Duodenal mucosa (tissue), 2 donors: ENCODE measurements around the gene LIPG.

Source experiments
- H3K27ac ChIP-seq: one replicate; pipeline ENCODE4 v1.7.0; 2013; ENCODE audit warnings: low read depth, low read length
- H3K27me3 ChIP-seq, 2 donors: one replicate each; pipeline ENCODE4 v1.7.0; 2013; ENCODE audit warnings: low read length in 2 of 2, control low read depth in 1 of 2; ENCODE audit not compliant: insufficient read depth in 2 of 2, control insufficient read depth in 1 of 2
- H3K36me3 ChIP-seq, 2 donors: one replicate each; pipeline ENCODE4 v1.7.0; 2013; ENCODE audit warnings: low read length in 2 of 2, control low read depth in 1 of 2; ENCODE audit not compliant: insufficient read depth in 2 of 2, control insufficient read depth in 1 of 2
- H3K4me1 ChIP-seq, 2 donors: one replicate each; pipeline ENCODE4 v1.7.0; 2013; ENCODE audit warnings: low read length in 2 of 2, control low read depth in 1 of 2; ENCODE audit not compliant: insufficient read depth in 2 of 2, control insufficient read depth in 1 of 2
- H3K4me3 ChIP-seq, 2 donors: one replicate each; pipeline ENCODE4 v1.7.0; 2013; ENCODE audit warnings: low read length in 2 of 2, low read depth in 1 of 2
- H3K9ac ChIP-seq, 2 donors: one replicate each; pipeline ENCODE4 v1.7.0; 2013; ENCODE audit warnings: low read length in 2 of 2, low read depth in 1 of 2
- H3K9me3 ChIP-seq, 2 donors: one replicate each; pipeline ENCODE4 v1.7.0; 2013; ENCODE audit warnings: low read length in 2 of 2, control low read depth in 1 of 2; ENCODE audit not compliant: control insufficient read depth in 1 of 2

Gene LIPG

GRCh38 chr18:49645841-49646351, 84.0 kb downstream of the LIPG start:
- no peaks in the 10 kb centered on the region for H3K27me3 ChIP-seq
- no peak overlapping the region for H3K9ac ChIP-seq
- no peaks in the 10 kb centered on the region for H3K9me3 ChIP-seq
- H3K27ac ChIP-seq: no peak overlapping the region
- no peaks in the 10 kb centered on the region for H3K36me3 ChIP-seq
- no peak overlapping the region for H3K4me3 ChIP-seq
- H3K4me1 ChIP-seq: peaks cover 12 to 14% of the 10 kb centered on the region in 2 donors

GRCh38 chr18:49646873-49647272, 85.0 kb downstream of the LIPG start:
- Histone ChIP-seq H3K36me3 (no peaks in the 10 kb centered on the region), H3K4me3 (no peak overlapping the region), H3K9ac (no peak overlapping the region), H3K27ac (no peak overlapping the region), H3K9me3 (no peaks in the 10 kb centered on the region), H3K4me1 (peaks cover 12 to 14% of the 10 kb centered on the region in 2 donors), H3K27me3 (no peaks in the 10 kb centered on the region)

- H3K27ac ChIP-seq: no peak overlapping the region
- no peaks in the 10 kb centered on the region for H3K36me3 ChIP-seq
- H3K9ac ChIP-seq: no peak overlapping the region
- H3K9me3 ChIP-seq: no peaks in the 10 kb centered on the region
- no peaks in the 10 kb centered on the region for H3K27me3 ChIP-seq
- H3K4me3 ChIP-seq: no peak overlapping the region
- H3K4me1 ChIP-seq: peaks cover 12 to 14% of the 10 kb centered on the region in 2 donors
Measured at GRCh38 chr18:49647496-49648168, 85.8 kb downstream of the LIPG start.

- Histone ChIP-seq H3K9ac (no peak overlapping the region), H3K4me3 (no peak overlapping the region), H3K27me3 (no peaks in the 10 kb centered on the region), H3K27ac (no peak overlapping the region), H3K36me3 (no peaks in the 10 kb centered on the region), H3K9me3 (no peaks in the 10 kb centered on the region), H3K4me1 (peaks cover 14 to 19% of the 10 kb centered on the region in 2 donors)
Measured at GRCh38 chr18:49648326-49648725, 86.5 kb downstream of the LIPG start.
